ENCODE measurements around the gene CEP295NL.

CEP295NL gene

DNA sequence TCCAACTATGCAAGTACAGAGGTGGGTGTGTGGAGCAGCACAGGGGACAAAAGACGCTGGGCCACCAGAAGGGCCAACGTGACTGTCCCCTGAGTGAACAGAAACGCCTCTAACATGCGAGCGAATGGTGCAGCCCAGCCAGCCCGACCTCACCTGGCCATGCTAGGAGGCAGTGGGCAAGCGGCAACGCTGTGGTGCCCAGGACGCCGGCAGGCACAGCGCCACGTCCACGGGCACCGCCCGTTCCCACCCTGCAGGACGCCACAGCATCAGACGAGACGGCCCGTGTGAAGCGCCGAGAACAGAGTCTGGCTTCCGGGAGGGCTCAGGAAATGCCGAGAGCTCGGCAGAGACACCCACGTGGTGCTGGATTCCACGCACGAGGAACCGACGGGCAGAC is 2.2 kb downstream of the CEP295NL start:
- WGBS: 93% methylated on average over 29 of the region's 29 CpGs
- DNase-seq: no peak
- no peaks in the 10 kb centered on the region for H3K9me3 ChIP-seq (ENCODE audit: control insufficient read depth, low read length)

DNA sequence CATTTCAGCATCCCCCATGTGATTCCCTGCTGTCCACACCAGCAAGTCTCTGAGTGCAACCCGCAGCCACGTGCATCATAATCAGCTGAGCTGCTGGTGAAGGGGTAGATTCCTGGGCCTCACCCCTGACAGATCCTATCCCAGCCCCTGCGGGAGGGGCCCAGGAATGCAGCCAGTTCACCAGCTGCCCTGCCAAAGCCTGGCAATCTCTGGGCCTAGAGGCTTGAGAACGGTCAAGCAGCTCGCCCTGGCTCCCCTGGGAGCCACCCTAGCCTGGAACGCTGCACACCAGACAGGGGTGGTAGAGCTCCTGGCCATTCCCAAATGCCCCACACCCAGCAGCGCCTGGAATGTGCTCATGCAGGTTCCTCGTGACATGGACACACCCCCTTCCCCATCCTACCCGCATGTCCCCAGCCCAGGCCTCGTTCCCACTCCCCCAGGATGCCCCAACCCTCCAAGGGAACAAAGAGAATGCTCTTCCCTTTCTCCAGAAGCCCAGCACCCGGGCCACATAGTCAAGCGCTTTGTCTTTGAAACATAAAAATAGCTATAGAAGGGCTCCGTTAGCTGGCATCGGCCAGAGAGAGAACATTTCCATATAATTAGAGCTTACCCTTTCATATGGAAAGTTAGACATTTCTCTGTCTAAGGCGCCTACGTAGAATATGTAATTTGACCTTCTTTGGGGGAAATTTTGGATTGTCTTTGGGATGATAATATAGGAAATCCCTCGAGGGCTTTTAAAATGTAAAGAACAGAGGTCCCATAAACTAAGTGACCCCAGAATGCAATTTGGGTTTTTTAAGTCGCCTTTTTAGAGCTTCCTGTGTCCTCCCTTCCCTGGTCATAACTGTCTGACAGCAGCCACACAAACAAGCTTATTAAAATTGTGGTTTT is 3.4 kb downstream of the CEP295NL start:
- Histone ChIP-seq H2AK5ac (ENCODE audit: low read length, severe bottlenecking) (no peak overlapping the region), H3K14ac (ENCODE audit: low read length in 2 of 2) (no peak overlapping the region), H2BK5ac (ENCODE audit: low read depth, low read length, poor library complexity, severe bottlenecking) (no peak overlapping the region), H3K9me3 (ENCODE audit: control insufficient read depth, low read length) (no peaks in the 10 kb centered on the region), H2BK12ac (ENCODE audit: low read length in 2 of 2) (no peak overlapping the region), H3K4ac (ENCODE audit: low read depth in 1 of 2, low read length in 2 of 2) (peak overlapping the region; percentile 24 to 54), H3K27ac (ENCODE audit: low read length, poor library complexity, severe bottlenecking) (peak overlapping the region; percentile 6), H4K8ac (ENCODE audit: low read length) (no peak overlapping the region), H3K9ac (ENCODE audit: low read length) (no peak overlapping the region), H3K18ac (ENCODE audit: low read depth in 1 of 2, low read length in 2 of 2) (peak overlapping the region in 1 of 2 experiments; percentile 53), H2BK15ac (ENCODE audit: low read depth, poor library complexity, severe bottlenecking) (no peak overlapping the region), H3K23ac (ENCODE audit: low read length in 2 of 2) (no peak overlapping the region), H3K4me3 (ENCODE audit: insufficient read depth in 1 of 2, low read depth in 1 of 2, low read length in 2 of 2) (no peak overlapping the region), H3K4me2 (ENCODE audit: low read length, poor library complexity, severe bottlenecking) (peak overlapping the region; percentile 27), H2BK120ac (ENCODE audit: low read depth, low read length) (no peak overlapping the region), H3K36me3 (ENCODE audit: control insufficient read depth in 1 of 2, insufficient read depth in 2 of 2, low read depth in 1 of 2, low read length in 2 of 2) (peaks cover 60 to 65% of the 10 kb centered on the region in 2 experiments), H3K79me1 (replicated peaks; ENCODE audit: low read length, poor library complexity, severe bottlenecking) (peaks cover 46% of the 10 kb centered on the region), H2AFZ (ENCODE audit: low read depth, low read length) (no peak overlapping the region), H4K91ac (ENCODE audit: low read length) (no peak overlapping the region), H3K27me3 (ENCODE audit: control insufficient read depth in 1 of 2, insufficient read depth in 1 of 2, low read length in 2 of 2) (no peaks in the 10 kb centered on the region), H3K4me1 (ENCODE audit: control insufficient read depth, insufficient read depth, low read depth, low read length) (peaks cover 35% of the 10 kb centered on the region)
- DNase-seq: no peak
- 69% methylated on average over 16 of the region's 18 CpGs for WGBS

More for the DNA sequence above, 2.2 kb downstream of the CEP295NL start:
- H3K14ac ChIP-seq (ENCODE audit: low read length in 2 of 2): no peak overlapping the region
- no peak overlapping the region for H2BK120ac ChIP-seq (ENCODE audit: low read depth, low read length)
- no peak overlapping the region for H2BK5ac ChIP-seq (ENCODE audit: low read depth, low read length, poor library complexity, severe bottlenecking)
- H3K36me3 ChIP-seq (ENCODE audit: control insufficient read depth in 1 of 2, insufficient read depth in 2 of 2, low read depth in 1 of 2, low read length in 2 of 2): peaks cover 57 to 73% of the 10 kb centered on the region in 2 experiments
- H3K79me1 ChIP-seq (replicated peaks; ENCODE audit: low read length, poor library complexity, severe bottlenecking): peaks cover 48% of the 10 kb centered on the region
- H3K27ac ChIP-seq (ENCODE audit: low read length, poor library complexity, severe bottlenecking): no peak overlapping the region
- no peak overlapping the region for H3K9ac ChIP-seq (ENCODE audit: low read length)
- no peak overlapping the region for H2AFZ ChIP-seq (ENCODE audit: low read depth, low read length)
- no peak overlapping the region for H4K91ac ChIP-seq (ENCODE audit: low read length)
- H3K27me3 ChIP-seq (ENCODE audit: control insufficient read depth in 1 of 2, insufficient read depth in 1 of 2, low read length in 2 of 2): no peaks in the 10 kb centered on the region
- no peak overlapping the region for H3K18ac ChIP-seq (ENCODE audit: low read depth in 1 of 2, low read length in 2 of 2)
- H3K4me2 ChIP-seq (ENCODE audit: low read length, poor library complexity, severe bottlenecking): no peak overlapping the region
- H3K23ac ChIP-seq (ENCODE audit: low read length in 2 of 2): no peak overlapping the region
- peaks cover 41% of the 10 kb centered on the region for H3K4me1 ChIP-seq (ENCODE audit: control insufficient read depth, insufficient read depth, low read depth, low read length)
- no peak overlapping the region for H3K4ac ChIP-seq (ENCODE audit: low read depth in 1 of 2, low read length in 2 of 2)
- no peak overlapping the region for H2BK15ac ChIP-seq (ENCODE audit: low read depth, poor library complexity, severe bottlenecking)
- H2AK5ac ChIP-seq (ENCODE audit: low read length, severe bottlenecking): no peak overlapping the region
- H2BK12ac ChIP-seq (ENCODE audit: low read length in 2 of 2): no peak overlapping the region
- no peak overlapping the region for H3K4me3 ChIP-seq (ENCODE audit: insufficient read depth in 1 of 2, low read depth in 1 of 2, low read length in 2 of 2)
- H4K8ac ChIP-seq (ENCODE audit: low read length): no peak overlapping the region

DNA sequence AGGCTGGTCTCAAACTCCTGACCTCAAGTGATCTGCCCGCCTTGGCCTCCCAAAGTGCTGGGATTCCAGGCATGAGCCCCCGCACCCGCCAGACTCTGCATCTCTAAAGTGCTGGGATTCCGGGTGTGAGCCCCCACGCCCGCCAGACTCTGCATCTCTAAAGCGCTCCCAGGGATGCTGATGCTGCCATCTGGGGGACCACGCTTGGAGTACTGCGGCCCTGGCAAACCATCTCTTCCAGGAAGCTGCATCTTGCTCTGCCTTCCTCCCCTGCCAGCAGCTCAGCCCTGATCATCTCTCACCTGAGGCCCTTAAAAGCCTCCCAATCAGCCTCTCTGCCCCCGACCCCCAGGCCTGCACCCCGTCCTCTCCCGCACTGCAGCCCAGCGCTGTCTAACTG is 4.1 kb downstream of the CEP295NL start:
- Histone ChIP-seq H2BK12ac (ENCODE audit: low read length in 2 of 2) (no peak overlapping the region), H3K14ac (ENCODE audit: low read length in 2 of 2) (no peak overlapping the region), H3K36me3 (ENCODE audit: control insufficient read depth in 1 of 2, insufficient read depth in 2 of 2, low read depth in 1 of 2, low read length in 2 of 2) (peaks cover 60 to 63% of the 10 kb centered on the region in 2 experiments), H3K18ac (ENCODE audit: low read depth in 1 of 2, low read length in 2 of 2) (no peak overlapping the region), H2BK120ac (ENCODE audit: low read depth, low read length) (no peak overlapping the region), H3K9me3 (ENCODE audit: control insufficient read depth, low read length) (no peaks in the 10 kb centered on the region), H3K79me1 (replicated peaks; ENCODE audit: low read length, poor library complexity, severe bottlenecking) (peaks cover 48% of the 10 kb centered on the region), H2BK15ac (ENCODE audit: low read depth, poor library complexity, severe bottlenecking) (no peak overlapping the region), H4K8ac (ENCODE audit: low read length) (no peak overlapping the region), H2BK5ac (ENCODE audit: low read depth, low read length, poor library complexity, severe bottlenecking) (no peak overlapping the region), H3K4ac (ENCODE audit: low read depth in 1 of 2, low read length in 2 of 2) (no peak overlapping the region), H3K27ac (ENCODE audit: low read length, poor library complexity, severe bottlenecking) (no peak overlapping the region), H4K91ac (ENCODE audit: low read length) (no peak overlapping the region), H3K4me1 (ENCODE audit: control insufficient read depth, insufficient read depth, low read depth, low read length) (peaks cover 36% of the 10 kb centered on the region), H3K9ac (ENCODE audit: low read length) (no peak overlapping the region), H2AK5ac (ENCODE audit: low read length, severe bottlenecking) (no peak overlapping the region), H3K23ac (ENCODE audit: low read length in 2 of 2) (no peak overlapping the region), H3K27me3 (ENCODE audit: control insufficient read depth in 1 of 2, insufficient read depth in 1 of 2, low read length in 2 of 2) (no peaks in the 10 kb centered on the region), H2AFZ (ENCODE audit: low read depth, low read length) (no peak overlapping the region), H3K4me2 (ENCODE audit: low read length, poor library complexity, severe bottlenecking) (peak overlapping the region; percentile 27), H3K4me3 (ENCODE audit: insufficient read depth in 1 of 2, low read depth in 1 of 2, low read length in 2 of 2) (no peak overlapping the region)
- WGBS: 91% methylated on average over 13 of the region's 13 CpGs
- no peak for DNase-seq

DNA sequence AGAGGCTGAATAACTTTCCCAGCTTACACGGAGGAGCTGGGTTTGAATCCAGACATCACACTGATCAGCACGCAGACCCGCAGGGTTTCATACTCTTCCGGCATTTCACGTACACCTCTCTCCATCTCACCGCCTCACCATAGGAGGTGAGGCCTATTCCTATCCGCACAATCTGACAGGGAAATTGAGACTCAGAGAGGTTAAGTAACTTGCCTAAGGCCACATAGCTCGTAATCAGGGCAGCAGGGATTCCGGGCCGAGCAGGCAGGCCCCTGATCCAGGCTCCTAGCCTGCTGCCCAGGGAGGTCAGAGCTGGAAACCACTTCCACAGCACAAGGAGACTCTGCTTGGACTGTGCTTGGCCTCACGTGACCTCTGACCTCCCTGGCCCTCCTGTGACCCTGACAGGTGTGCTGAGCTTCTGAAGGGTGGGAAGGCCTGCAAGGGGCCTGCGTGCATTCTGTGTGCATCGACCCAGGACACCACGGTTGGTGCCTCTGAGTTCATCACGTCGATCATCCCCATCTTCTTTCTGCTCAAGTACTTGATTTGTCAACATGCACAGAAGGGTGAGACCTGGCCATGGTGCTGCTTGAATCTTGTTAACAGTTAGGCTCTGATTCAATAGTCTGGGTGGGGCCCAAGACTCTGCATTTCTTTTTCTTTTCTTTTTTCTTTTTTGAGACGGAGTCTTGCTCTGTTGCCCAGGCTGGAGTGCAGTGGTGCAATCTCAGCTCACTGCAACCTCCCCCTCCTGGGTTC is 4.7 kb downstream of the CEP295NL start:
- Histone ChIP-seq H3K9ac (ENCODE audit: low read length) (peak overlapping the region; percentile 65), H4K91ac (ENCODE audit: low read length) (no peak overlapping the region), H3K36me3 (ENCODE audit: control insufficient read depth in 1 of 2, insufficient read depth in 2 of 2, low read depth in 1 of 2, low read length in 2 of 2) (peaks cover 56 to 61% of the 10 kb centered on the region in 2 experiments), H3K4me3 (ENCODE audit: insufficient read depth in 1 of 2, low read depth in 1 of 2, low read length in 2 of 2) (no peak overlapping the region), H2BK12ac (ENCODE audit: low read length in 2 of 2) (no peak overlapping the region), H2BK120ac (ENCODE audit: low read depth, low read length) (no peak overlapping the region), H2BK5ac (ENCODE audit: low read depth, low read length, poor library complexity, severe bottlenecking) (no peak overlapping the region), H2AFZ (ENCODE audit: low read depth, low read length) (no peak overlapping the region), H3K4ac (ENCODE audit: low read depth in 1 of 2, low read length in 2 of 2) (no peak overlapping the region), H2AK5ac (ENCODE audit: low read length, severe bottlenecking) (no peak overlapping the region), H4K8ac (ENCODE audit: low read length) (no peak overlapping the region), H3K4me2 (ENCODE audit: low read length, poor library complexity, severe bottlenecking) (no peak overlapping the region), H3K23ac (ENCODE audit: low read length in 2 of 2) (no peak overlapping the region), H2BK15ac (ENCODE audit: low read depth, poor library complexity, severe bottlenecking) (no peak overlapping the region), H3K9me3 (ENCODE audit: control insufficient read depth, low read length) (no peaks in the 10 kb centered on the region), H3K27me3 (ENCODE audit: control insufficient read depth in 1 of 2, insufficient read depth in 1 of 2, low read length in 2 of 2) (no peaks in the 10 kb centered on the region), H3K18ac (ENCODE audit: low read depth in 1 of 2, low read length in 2 of 2) (no peak overlapping the region), H3K27ac (ENCODE audit: low read length, poor library complexity, severe bottlenecking) (no peak overlapping the region), H3K14ac (ENCODE audit: low read length in 2 of 2) (no peak overlapping the region), H3K4me1 (ENCODE audit: control insufficient read depth, insufficient read depth, low read depth, low read length) (peaks cover 32% of the 10 kb centered on the region), H3K79me1 (replicated peaks; ENCODE audit: low read length, poor library complexity, severe bottlenecking) (peaks cover 46% of the 10 kb centered on the region)
- WGBS: 92% methylated on average over 17 of the region's 17 CpGs
- no peak for DNase-seq
